ENCODE data around the gene DNASE1L2.

DNASE1L2 gene, protein sequence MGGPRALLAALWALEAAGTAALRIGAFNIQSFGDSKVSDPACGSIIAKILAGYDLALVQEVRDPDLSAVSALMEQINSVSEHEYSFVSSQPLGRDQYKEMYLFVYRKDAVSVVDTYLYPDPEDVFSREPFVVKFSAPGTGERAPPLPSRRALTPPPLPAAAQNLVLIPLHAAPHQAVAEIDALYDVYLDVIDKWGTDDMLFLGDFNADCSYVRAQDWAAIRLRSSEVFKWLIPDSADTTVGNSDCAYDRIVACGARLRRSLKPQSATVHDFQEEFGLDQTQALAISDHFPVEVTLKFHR

DNA sequence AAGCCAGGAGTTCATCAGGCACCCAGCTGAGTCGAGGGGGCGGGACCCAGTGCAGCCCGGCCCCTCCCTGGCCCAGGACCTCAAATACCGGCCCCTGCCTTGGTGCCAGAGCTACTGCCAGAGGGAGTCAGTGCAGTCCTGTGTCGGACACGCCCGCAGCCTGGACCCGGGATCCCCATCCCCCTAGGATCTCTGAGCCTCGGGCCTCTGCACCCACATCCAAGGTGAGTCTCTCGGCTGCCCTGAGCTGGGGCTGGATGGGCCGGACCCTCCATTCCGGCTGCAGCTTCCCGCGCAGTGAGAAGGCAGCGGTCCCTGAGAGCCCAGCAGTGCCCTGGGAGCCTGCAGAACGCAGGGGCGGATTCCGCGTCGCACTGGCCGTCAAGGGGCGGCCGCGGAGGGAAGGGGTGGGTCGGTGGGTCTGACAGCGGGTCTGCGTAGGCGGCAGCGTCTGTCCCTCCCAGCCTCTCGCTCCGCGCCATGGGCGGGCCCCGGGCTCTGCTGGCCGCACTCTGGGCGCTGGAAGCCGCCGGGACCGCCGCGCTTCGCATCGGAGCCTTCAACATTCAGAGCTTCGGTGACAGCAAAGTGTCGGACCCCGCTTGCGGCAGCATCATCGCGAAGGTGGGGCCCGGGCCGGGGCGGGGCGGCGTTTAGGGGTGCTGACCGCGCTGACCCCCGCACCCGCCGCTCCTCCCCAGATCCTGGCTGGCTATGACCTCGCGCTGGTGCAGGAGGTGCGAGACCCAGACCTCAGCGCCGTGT lies at the start of gene DNASE1L2:
TSS of gene DNASE1L2 (plus strand) at position 108 of the 765 bp plus-strand sequence. CDS start at position 481, 373 bp downstream.
- DNase-seq (ENCODE audit: low spot score): no peak

DNA sequence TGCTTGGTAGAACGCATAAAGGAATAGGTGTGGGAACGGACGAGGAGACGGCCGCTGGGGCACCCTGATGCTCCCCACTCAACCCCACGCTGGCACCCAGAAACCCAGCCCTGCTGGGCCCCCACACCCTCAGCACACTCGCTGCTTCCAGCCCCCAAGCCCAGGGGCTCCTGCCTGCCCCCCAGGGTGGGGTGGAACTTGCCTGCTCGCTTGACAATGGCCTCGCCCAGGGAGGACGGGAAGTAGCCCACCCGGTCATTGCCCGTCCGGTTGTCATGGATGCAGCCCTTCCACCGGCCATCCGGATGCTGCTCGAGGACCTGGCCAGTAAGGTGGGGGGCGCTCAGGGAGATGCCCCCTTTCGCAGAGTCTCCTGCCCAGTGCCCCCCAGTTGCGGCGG lies 49.7 kb upstream of the DNASE1L2 start:
- DNase-seq (ENCODE audit: low spot score): no peak

DNA sequence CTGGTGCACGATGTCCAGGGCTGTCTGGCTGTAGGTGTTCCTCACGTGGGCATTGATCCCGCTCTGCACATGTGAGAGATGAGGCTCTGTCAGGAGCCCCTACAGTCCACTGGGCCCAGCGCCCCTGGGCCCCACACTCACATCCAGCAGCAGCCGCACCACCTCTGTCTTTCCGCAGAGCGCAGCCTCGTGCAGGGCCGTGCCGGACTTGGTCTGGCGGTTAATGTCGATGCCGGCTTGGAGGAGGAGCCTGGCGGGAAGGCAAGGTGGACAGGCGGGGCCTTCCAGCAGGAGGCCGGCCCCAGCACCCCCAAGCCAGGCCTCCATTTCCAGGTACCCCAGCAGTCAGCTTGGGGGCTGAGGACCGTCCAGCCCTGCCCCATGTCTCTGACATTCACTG lies 49.0 kb upstream of the DNASE1L2 start:
- DNase-seq (ENCODE audit: low spot score): no peak

DNA sequence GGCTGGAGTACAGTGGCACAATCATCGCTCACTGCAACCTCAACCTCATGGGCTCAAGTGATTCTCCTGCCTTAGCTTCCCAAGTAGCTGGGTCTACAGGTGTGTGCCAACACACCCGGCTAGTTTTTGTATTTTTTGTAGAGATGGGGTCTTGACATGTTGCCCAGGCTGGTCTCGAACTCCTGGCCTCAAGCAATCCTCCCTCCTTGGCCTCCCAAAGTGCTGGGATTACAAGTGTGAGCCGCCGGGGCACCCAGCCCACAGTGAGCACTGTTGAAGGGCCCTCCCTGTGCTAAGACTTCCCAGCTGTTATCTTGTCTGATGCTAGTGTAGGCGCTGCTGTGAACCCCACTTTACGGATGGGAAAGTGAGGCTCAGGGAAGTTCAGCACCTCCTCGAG lies 47.8 kb upstream of the DNASE1L2 start:
- no peak for DNase-seq (ENCODE audit: low spot score)

DNA sequence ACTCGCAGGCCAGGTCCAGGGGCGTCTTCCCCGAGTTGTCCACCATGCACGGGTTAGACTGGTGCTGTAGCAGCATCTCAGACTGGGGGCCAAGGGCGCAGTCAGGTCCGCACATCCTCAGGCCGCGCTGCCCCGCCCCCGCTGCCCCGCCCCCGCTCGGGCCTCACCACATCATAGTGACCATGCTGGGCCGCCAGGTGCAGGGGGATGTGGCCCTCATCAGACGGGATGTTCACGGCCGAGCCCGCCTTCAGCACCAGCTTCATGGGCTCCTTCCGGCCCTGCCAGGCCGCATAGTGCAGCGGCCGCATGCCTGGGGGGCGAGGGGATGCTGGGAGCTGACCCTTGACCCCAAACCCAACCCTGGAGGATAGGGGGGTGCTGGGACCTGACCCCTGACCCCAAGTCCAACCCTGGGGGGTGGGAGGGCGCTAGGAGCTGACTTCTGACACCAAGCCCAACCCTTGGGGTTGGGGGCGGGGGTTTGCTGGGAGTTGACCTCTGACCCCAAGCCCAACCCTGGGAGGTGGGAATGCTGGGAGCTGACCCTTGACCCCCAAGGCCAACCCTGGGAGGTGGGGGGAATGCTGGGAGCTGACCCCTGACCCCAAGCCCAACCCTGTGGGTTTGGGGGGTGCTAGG lies 46.9 kb upstream of the DNASE1L2 start:
- no peak for DNase-seq (ENCODE audit: low spot score)

DNA sequence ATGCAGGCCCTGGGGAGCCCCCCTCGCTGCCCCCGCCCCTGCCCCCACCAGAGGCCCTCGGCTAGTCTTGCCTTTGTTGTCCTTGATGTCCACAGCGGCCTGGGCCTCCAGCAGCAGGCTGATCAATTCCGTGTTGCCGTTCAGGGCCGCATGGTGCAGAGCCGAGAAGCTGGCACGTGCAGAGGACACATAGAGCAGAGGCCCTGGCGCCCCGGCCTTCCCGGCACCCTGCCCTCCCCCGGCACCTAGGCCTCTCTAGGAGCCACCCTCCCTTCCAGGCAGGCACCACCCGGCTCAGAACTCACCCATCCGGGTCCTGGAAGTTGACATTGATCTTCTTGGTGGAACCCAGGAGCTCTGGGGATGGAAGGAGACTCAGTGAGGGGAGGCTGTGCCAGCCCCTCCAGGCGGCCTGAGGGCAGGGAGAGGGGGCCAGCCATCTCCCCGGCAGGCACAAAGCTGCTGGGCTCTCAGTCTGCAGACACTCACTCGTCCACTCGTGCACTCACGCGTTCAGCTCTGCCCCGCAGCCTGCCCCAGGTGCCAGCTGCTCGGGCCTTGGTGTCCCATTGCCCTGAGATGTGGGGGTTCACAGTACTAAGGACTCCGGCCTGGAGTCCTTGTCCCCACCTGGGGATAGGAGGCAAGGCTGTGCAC lies 46.1 kb upstream of the DNASE1L2 start:
- DNase-seq (ENCODE audit: low spot score): no peak

DNA sequence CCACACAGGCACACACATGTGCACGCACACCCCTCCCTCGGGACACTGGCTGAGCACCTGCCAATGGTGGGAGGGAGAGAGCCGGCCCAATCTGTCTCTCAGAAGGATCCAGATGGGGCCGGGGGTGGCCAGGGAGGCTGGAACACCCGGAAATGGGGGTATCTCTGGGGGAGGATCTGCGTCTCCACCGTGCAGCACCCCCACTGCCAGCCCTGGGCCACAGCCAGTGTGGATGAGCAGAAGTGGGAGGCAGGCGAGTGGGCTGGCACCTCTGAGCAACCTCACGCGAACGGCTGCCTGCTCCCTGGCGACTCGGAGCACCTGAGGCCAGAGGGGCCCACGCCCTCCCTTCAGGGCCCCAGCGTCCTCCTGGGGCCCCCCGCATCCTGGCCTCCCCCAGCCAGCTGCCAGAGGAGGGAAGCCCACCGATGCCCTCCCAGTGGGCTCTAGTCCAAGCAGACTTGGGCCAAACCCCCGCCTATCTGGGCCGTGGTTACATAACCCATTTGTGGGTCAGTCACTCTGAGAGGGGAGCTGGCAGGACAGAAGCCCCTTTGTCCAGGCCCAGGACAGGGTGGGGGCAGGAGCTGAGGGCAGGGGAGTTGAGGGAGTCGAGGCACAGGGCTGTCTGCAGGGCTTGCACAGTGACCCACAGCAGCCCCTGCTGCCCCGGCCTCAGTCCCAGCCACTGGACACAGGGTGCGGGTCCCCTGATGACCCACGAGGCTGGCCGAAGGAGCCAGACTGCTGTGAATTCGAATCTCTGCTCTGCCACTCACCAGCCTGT lies 45.4 kb upstream of the DNASE1L2 start:
- peak; percentile 75 for DNase-seq (ENCODE audit: low spot score)

DNA sequence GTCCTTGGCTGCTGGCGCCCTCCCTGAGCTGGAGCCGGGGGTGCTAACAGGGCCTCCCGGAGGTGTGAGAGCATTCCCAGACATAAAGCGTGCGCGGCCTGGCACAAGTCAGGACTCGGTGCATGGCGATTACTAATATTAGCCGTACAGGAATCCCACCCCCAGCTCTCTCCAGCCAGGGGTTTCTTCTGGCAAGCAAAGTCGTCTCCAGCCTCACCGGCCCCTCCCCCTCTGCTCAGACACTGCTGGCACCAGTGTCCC lies 44.9 kb upstream of the DNASE1L2 start:
- no peak for DNase-seq (ENCODE audit: low spot score)

DNA sequence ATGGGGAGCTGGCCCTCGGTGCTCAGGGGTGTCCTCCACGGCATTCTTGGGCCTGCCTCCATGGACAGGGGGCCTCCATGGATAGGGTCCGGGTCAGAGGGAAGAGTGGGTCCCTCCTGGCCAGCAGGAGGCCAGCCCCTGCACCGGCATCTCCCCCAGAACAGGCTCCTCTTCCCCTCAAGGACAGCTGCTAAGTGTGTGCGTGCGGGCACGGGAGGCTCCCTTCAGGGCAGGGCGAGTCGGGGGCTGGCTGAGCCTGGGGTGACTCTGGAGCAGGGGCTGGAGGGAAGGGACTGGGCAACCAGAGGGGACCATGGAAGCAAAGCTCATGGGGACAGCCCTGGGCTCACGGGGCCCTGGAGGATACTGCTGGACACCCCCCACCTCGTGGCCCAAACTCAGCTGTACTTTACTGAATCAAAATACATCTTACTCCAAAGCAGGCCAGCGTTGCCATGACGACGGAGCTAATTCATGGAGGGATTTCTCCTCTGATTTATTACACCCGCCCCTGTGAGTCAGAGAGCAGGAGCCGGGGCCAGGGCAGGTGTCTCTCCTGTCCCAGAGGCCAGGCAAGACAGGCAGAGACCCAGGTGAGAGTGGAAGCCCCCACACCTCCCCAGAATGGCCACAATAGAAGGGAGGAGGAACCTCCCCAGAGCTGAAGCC lies 41.9 kb upstream of the DNASE1L2 start:
- DNase-seq (ENCODE audit: low spot score): no peak

DNA sequence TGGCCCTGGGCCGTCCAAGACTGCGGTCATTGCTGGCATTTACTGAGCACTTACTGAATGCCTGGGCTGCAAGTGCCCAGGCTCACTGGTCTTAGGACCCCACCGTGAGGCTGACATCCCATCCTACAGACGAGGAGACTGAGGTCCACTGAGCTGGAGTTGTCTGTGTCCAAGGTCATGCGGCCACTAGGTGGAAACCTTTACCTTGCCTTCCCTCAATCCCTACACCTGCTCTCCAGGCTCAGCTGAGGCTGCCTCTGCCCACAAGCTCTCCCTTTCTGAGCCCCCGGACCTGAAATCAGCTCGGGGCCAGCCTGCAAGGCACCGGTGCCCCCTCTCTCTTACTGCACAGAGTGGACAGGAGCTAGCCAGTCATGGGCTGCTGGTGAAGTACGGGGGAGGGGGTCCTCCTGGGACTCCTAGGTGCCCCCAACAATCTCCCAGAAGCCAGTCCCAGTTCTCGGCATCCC lies 41.4 kb upstream of the DNASE1L2 start:
- no peak for DNase-seq (ENCODE audit: low spot score)

DNA sequence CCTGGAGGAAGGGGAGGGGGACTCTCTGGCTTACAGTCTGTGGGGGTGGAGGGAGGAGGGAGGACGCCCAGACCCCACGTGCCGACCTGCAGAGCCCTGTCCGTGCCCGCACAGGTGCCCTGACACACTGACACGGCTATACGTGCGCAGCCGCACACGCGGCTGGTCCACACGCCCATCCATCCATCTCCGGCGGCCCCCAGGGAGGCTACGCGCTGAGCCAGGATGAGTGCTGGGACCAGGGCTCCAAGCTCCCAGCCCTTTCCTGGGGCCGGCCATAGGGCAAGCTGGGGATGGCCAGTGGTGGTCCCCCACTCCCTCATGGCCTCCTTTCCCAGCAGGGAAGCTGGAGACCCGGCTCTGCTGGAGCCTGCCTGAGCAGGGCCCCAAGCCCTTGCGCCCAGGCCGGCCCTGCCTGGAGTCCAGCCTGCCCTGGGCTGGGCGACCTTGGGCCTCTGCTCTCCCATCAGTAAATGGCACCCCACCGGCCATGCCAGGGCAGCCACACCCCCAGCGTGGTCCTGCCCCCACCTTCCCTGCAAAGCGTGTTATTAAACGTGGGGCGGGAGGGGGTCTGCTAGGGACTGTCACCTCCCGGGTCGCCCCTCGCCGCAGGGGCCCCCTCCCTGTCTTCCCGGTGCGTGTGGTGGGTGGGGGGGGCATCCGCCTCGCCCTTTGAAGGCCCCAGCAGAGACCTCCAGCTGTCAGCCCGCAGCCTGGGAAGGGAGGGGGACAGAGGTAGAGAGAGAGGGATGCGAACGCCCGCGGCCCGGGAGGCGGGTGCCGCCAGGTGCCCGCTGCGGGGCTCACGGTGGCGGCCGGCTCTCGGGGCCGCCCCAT lies 40.7 kb upstream of the DNASE1L2 start:
- DNase-seq (ENCODE audit: low spot score): no peak

DNA sequence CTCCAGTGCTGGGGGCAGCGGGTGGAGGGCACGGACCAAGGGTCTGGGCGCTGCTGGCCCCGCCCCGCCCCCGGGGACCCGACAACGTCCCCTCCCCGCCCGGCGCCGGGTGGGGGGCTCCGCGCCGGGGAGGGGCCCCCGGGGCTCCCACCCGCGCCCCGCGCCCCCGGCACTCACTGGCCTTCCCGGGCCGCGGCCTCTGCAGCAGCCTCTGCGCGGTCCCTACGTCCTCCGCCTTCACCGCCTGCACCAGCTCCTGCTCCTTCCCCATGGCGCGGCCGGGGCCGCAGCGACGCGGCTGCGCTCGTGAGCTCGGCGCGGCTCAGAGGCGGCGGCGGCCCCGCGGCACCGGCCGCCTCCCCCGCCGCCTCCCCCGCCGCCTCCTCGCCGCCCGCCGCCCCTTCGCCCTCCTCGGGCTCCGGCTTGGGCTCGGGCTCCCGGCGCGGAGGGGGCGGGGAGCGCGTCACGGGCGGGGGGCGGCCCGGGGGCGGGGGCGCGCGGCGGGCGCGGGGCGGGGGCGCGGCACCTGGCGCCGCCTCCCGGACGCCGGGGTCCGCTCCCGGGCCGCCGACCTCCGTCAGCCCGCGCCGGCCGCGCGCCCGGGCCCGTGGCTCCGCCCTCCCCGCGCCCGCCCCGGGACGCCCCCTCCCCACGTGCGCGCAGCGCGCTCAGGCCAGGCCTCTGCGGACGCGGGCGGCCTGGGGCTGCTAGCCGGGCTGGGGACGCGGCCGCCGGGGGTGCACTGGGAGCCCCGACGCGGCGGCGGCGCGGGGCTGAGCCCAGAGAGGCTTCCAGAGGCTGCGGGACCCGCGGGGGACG lies 39.9 kb upstream of the DNASE1L2 start, which contains the start of gene CASKIN1:
TSS of gene CASKIN1 (minus strand) at position 444 of the 819 bp plus-strand sequence. CDS start at position 271, 173 bp downstream.
- DNase-seq (ENCODE audit: low spot score): no peak

DNA sequence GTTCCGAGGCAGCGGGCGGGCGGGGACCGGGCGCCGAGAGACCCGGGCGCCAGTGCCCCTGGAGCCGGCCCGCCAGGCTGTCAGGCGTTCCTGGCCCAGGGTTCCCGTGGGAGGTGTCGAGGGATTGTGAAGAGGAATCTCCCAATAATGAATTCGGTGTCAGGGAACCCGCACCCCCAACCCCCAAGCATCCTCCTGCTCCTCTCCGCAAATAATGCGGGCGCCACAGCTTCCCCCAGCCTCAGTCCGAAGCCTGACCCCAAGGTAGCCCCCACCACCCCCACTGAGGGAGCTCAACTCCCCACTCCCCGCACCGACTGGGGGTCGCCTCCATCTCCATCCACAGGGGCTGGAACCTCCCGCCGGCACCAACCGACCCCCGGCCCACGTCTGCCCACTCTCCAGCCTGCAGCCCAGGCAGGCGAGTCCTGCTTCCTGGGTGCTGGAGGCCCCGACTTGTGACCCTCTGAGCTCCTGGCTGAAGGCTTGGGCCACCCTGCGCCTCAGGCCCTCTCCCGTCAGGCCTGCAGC lies 39.2 kb upstream of the DNASE1L2 start:
- no peak for DNase-seq (ENCODE audit: low spot score)

DNA sequence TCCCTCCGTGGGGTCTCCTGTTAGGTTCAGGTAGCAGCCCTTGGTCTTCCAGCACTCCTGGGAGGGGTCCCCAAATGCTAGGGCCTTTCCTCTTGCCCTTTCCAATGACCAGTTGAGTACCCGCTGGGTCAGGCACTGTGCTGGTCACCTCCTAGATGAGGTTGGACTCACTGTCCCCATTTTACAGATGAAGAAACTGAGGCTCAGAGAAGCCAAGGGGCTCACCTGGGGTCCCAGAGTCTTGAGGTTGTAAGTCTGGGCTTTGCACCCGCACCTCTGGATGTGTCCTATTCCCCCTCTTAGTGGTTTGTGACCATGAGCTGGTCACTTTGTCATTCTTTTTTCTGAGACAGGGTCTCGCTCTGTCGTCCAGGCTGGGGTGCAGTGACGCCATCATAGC lies 38.5 kb upstream of the DNASE1L2 start:
- no peak for DNase-seq (ENCODE audit: low spot score)

DNA sequence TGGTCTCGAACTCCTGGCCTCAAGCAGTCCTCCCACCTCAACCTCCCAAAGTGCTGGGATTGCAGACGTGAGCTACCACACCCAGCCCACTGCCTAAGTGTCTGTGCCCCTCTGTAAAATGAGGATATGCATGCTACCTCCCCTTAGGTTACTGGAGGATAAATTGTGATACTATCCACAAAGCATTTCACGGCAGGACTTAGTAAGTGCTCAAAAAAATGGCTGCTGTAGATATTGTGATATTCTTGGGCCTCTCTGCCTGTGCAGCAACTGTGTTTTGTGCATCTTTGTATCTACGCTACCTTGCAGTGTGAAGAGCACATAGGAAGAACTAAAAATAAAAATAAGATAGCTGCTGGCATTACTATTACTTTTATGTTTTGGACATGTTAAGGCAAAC lies 38.0 kb upstream of the DNASE1L2 start:
- DNase-seq (ENCODE audit: low spot score): no peak

DNA sequence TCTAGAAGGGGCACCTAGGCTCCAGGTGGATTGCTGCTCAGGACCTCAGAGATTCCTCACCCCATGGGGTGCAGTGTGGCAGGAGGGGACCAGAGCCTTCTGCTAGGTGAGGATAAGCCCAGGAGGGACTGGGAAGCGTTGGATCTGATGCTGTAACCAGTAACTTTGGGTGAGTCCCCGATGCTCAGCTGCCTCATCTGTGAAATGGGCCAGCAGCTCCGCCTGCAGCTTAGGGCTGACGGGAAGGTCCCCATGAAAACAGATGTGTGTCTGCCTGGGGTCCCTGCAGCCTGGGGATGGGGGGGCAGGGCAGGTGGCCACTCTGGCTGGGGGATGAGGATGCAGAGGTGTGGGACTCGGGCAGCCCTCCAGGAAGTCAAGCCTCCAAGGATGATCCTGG lies 37.1 kb upstream of the DNASE1L2 start:
- no peak for DNase-seq (ENCODE audit: low spot score)

DNA sequence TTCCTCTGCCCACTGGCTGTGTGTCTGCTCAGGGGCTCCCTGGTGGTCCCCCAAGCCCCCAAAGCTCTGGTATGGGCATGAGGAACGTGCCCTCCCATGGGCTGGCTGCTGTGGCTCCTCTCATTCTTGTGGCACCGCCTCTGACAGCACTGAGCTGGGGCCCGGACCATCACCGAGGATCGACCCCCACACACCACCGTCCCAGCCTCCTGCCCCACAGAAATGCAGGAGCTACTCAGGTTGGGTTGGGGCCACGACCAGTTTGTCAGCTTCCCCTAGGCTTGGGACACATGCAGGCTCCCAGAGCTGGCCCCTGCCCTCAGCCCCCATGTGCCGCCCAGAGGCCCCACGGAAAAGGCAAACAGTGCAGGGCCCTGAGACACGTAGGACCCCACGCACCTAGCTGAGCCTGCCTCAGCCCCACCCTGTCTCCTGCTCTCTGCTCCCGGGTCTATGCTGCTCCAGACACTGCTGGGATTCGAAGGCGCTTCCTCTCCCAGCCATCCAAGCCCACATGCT lies 36.6 kb upstream of the DNASE1L2 start:
- no peak for DNase-seq (ENCODE audit: low spot score)

DNA sequence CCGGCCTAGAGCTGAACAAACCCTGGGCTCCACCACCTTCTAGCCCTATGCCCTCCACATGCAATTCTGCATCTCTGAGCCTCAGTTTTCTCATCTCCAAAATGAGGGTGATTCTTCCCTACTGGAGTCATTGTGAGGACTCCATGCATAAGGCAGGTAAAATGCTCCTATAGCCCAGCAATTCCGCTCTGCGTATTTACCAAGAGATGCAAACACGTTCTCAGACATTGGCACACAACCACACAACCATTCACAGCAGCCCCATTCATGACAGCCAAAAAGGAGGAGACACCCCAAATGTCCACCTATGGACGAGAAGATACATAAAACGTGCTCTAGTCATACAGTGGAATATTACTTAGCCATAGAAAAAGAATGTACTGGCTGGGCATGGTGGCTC lies 35.9 kb upstream of the DNASE1L2 start:
- no peak for DNase-seq (ENCODE audit: low spot score)

Measured in Ammon's horn (tissue), 1 donor.